H1 (cell line): ENCODE data around the gene ASPN. TPM values are rescaled to one million over a fixed set of nuclear protein-coding genes. Genes with fewer than 3 reads are reported as not detected.

Experiments used
- CTCF ChIA-PET: fragments of 300-600 bp; sonication (Branson Sonifier 250); formaldehyde crosslinking; loops from one replicate; lab custom pipeline; 2021; ENCODE audit not compliant: partially characterized antibody; lab: Charles Lee
- POLR2A ChIA-PET: fragments of 300-600 bp; sonication (Branson Sonifier 250); formaldehyde crosslinking; loops from one replicate; lab custom pipeline; 2021; ENCODE audit warnings: inconsistent platforms; ENCODE audit not compliant: partially characterized antibody; lab: Charles Lee
- DNase-seq, 2 experiments: peaks; one replicate each; pipeline versions ENCODE4 v3.0.0 to v3.0.0-alpha.2; 2010 to 2022; ENCODE audit warnings: low spot score in 2 of 2, low read depth in 1 of 2, mixed read lengths in 1 of 2
- FAIRE-seq: peaks from 2 replicates; lab custom pipeline; 2011; peaks lifted over from hg19 to GRCh38; lab: Jason Lieb, UNC
- H2AFZ ChIP-seq: 2 replicates; pipeline ENCODE4 v1.8.1; 2012; ENCODE audit warnings: low read length, inconsistent platforms
- H2AK5ac ChIP-seq: 2 replicates; pipeline ENCODE4 v1.6.1; 2013; ENCODE audit warnings: low read depth, low read length
- H2BK120ac ChIP-seq: replicated peaks from 2 replicates; pipeline ENCODE3; 2013; ENCODE audit warnings: low read depth, low read length, inconsistent platforms
- H2BK12ac ChIP-seq: 2 replicates; pipeline ENCODE4 v1.6.1; 2013; ENCODE audit warnings: low read depth, low read length
- H2BK15ac ChIP-seq: 2 replicates; pipeline ENCODE4 v1.6.1; 2013; ENCODE audit warnings: low read length
- H2BK20ac ChIP-seq: 2 replicates; pipeline ENCODE4 v1.6.1; 2013; ENCODE audit warnings: low read length
- H2BK5ac ChIP-seq: 2 replicates; pipeline ENCODE4 v1.6.1; 2013; ENCODE audit warnings: low read depth, low read length
- H3K14ac ChIP-seq: 2 replicates; pipeline ENCODE4 v1.6.1; 2013; ENCODE audit warnings: inconsistent platforms; ENCODE audit not compliant: insufficient read length
- H3K18ac ChIP-seq: 2 replicates; pipeline ENCODE4 v1.6.1; 2013; ENCODE audit warnings: low read length; ENCODE audit errors: extremely low read depth
- H3K23ac ChIP-seq: 2 replicates; pipeline ENCODE4 v1.6.1; 2013; ENCODE audit warnings: inconsistent platforms; ENCODE audit not compliant: insufficient read length
- H3K23me2 ChIP-seq: 2 replicates; pipeline ENCODE4 v1.6.1; 2013; ENCODE audit warnings: low read depth, low read length
- H3K27ac ChIP-seq: 2 replicates; pipeline ENCODE4 v1.6.1; 2011; ENCODE audit warnings: low read depth, low read length, inconsistent platforms
- H3K27me3 ChIP-seq, 4 experiments: replicated peaks in 1 of 4; 1 replicate in 1 of 4; 2 replicates in 3 of 4; pipeline versions ENCODE4 v1.6.1 to v1.8.1; 2011 to 2013; ENCODE audit warnings: low read length in 3 of 4, mild to moderate bottlenecking in 3 of 4, inconsistent platforms in 2 of 4, mixed read lengths in 2 of 4, moderate library complexity in 1 of 4; ENCODE audit not compliant: control insufficient read depth in 3 of 4, insufficient read depth in 3 of 4; ENCODE audit errors: extremely low read depth in 1 of 4
- H3K36me3 ChIP-seq, 4 experiments: 2 replicates each; pipeline versions ENCODE4 v1.6.1 to v1.8.1; 2011 to 2013; ENCODE audit warnings: mild to moderate bottlenecking in 4 of 4, low read length in 3 of 4, moderate library complexity in 2 of 4, control low read depth in 1 of 4, inconsistent platforms in 1 of 4; ENCODE audit not compliant: insufficient read depth in 4 of 4, control insufficient read depth in 2 of 4
- H3K4ac ChIP-seq: replicated peaks from 2 replicates; pipeline ENCODE3; 2013; ENCODE audit warnings: low read length, low read depth, mixed read lengths, inconsistent platforms; ENCODE audit not compliant: insufficient read length
- H3K4me1 ChIP-seq, 4 experiments: replicated peaks in 1 of 4; 1 replicate in 1 of 4; 2 replicates in 3 of 4; pipeline versions ENCODE4 v1.6.1 to v1.8.1; 2011 to 2013; ENCODE audit warnings: low read length in 3 of 4, inconsistent platforms in 2 of 4, mixed read lengths in 1 of 4; ENCODE audit not compliant: insufficient read depth in 4 of 4, control insufficient read depth in 3 of 4
- H3K4me2 ChIP-seq, 2 experiments: 2 replicates each; pipeline versions ENCODE4 v1.6.1 to v1.8.1; 2011 to 2013; ENCODE audit warnings: low read depth in 2 of 2, low read length in 2 of 2, control low read depth in 1 of 2, inconsistent platforms in 1 of 2, mild to moderate bottlenecking in 1 of 2; ENCODE audit not compliant: insufficient read depth in 1 of 2
- H3K4me3 ChIP-seq, 4 experiments: fragments of 200-600, 300-600 bp in 1 of 4; sonication (generic), shearing (Covaris generic), sonication (Bioruptor Twin) in 1 of 4; 2 replicates each; pipeline versions ENCODE4 v1.5.1 to v1.8.1; 2011 to 2016; ENCODE audit warnings: low read length in 4 of 4, low read depth in 3 of 4, control low read depth in 2 of 4, inconsistent platforms in 2 of 4, mild to moderate bottlenecking in 2 of 4, mixed read lengths in 1 of 4, moderate library complexity in 1 of 4; ENCODE audit not compliant: insufficient read depth in 2 of 4; ENCODE audit errors: extremely low read depth in 1 of 4
- H3K56ac ChIP-seq: replicated peaks from 2 replicates; pipeline ENCODE3; 2013; ENCODE audit warnings: low read depth, mild to moderate bottlenecking, mixed read lengths, low read length, inconsistent platforms; ENCODE audit not compliant: insufficient read length
- H3K79me1 ChIP-seq: 2 replicates; pipeline ENCODE4 v1.6.1; 2013; ENCODE audit warnings: low read depth, low read length, control low read depth
- H3K79me2 ChIP-seq, 2 experiments: 2 replicates each; pipeline versions ENCODE4 v1.6.1 to v1.8.1; 2012 to 2013; ENCODE audit warnings: low read length in 2 of 2, mild to moderate bottlenecking in 2 of 2, inconsistent platforms in 1 of 2; ENCODE audit not compliant: insufficient read depth in 2 of 2, control insufficient read depth in 1 of 2
- H3K9ac ChIP-seq, 4 experiments: replicated peaks in 1 of 4; 1 replicate in 1 of 4; 2 replicates in 3 of 4; pipeline versions ENCODE4 v1.6.1 to v1.8.1; 2011 to 2013; ENCODE audit warnings: low read depth in 3 of 4, low read length in 3 of 4, control low read depth in 2 of 4, mild to moderate bottlenecking in 2 of 4, moderate library complexity in 2 of 4, inconsistent platforms in 1 of 4; ENCODE audit errors: extremely low read depth in 1 of 4
- H3K9me3 ChIP-seq, 2 experiments: 2 replicates each; pipeline versions ENCODE4 v1.6.1 to v1.8.1; 2012 to 2013; ENCODE audit warnings: mild to moderate bottlenecking in 2 of 2, moderate library complexity in 2 of 2, control low read depth in 1 of 2, inconsistent platforms in 1 of 2, low read depth in 1 of 2, low read length in 1 of 2, mixed read lengths in 1 of 2; ENCODE audit not compliant: insufficient read depth in 2 of 2
- H4K20me1 ChIP-seq, 2 experiments: replicated peaks in 1 of 2; 2 replicates each; pipeline versions ENCODE3 to v1.8.1; 2011 to 2013; ENCODE audit warnings: inconsistent platforms in 2 of 2, low read length in 2 of 2, mild to moderate bottlenecking in 1 of 2; ENCODE audit not compliant: insufficient read depth in 2 of 2, control insufficient read depth in 1 of 2
- H4K5ac ChIP-seq: 2 replicates; pipeline ENCODE4 v1.6.1; 2013; ENCODE audit warnings: low read length, low read depth, mixed read lengths, inconsistent platforms; ENCODE audit not compliant: insufficient read length
- H4K8ac ChIP-seq: 2 replicates; pipeline ENCODE4 v1.8.0; 2013; ENCODE audit warnings: mild to moderate bottlenecking, moderate library complexity, low read length, inconsistent platforms; ENCODE audit not compliant: insufficient read depth; ENCODE audit errors: extremely low read depth
- H4K91ac ChIP-seq: replicated peaks from 2 replicates; pipeline ENCODE3; 2013; ENCODE audit warnings: low read length, mixed read lengths, inconsistent platforms; ENCODE audit not compliant: insufficient read length
- BACH1 ChIP-seq: IDR thresholded peaks from 2 replicates; pipeline ENCODE4 v1.6.1; 2012; ENCODE audit warnings: low read length, improper control_type of control experiment
- CTBP2 ChIP-seq: IDR thresholded peaks from 2 replicates; pipeline ENCODE4 v1.7.0; 2011; ENCODE audit warnings: borderline replicate concordance, mild to moderate bottlenecking, moderate library complexity, mixed read lengths, low read length; ENCODE audit not compliant: insufficient read depth, insufficient read length
- WGBS, 2 experiments: shearing (Covaris generic) in 1 of 2; methylation state at CpG; one replicate each; pipeline versions ENCODE4 v1.1.6 to v1.1.7; 2013 to 2015; ENCODE audit warnings: low lambda C conversion rate in 2 of 2, mixed read lengths in 2 of 2, inconsistent platforms in 1 of 2, low coverage in 1 of 2, missing lambda C conversion rate in 1 of 2; ENCODE audit not compliant: insufficient replicate concordance in 2 of 2, insufficient coverage in 1 of 2, insufficient read length in 1 of 2; ENCODE audit errors: extremely low coverage in 1 of 2, missing lambda C conversion rate in 1 of 2; 5-methylcytosine and 5-hydroxymethylcytosine counted together
- polyA plus RNA-seq, 7 experiments: library from polyadenylated mRNA; depleted of rRNA in 3 of 7; stranded (reverse) in 5 of 7; unstranded in 2 of 7; fragments of >200 nt in 5 of 7; fragments of 200-250 nt in 2 of 7; gene quantifications; 1 replicate in 5 of 7; 2 replicates in 1 of 7; 4 replicates in 1 of 7; pipeline versions ENCODE4 v1.2.1 to v1.2.3, GENCODE V29; 2011 to 2013; ENCODE audit warnings: missing spikeins in 2 of 7, mixed read lengths in 2 of 7
- total RNA-seq: library from RNA; stranded (reverse); fragmentation: NEBNext Ultra II Directional; extraction: Animal tissue kit (Norgen Biotek cat#: 25700); gene quantifications from 2 replicates; pipeline ENCODE4 v1.2.1, GENCODE V29; 2021

Gene ASPN
- total and polyA plus RNA-seq, 2 of the 8 experiments (the other 6 are each of a cell fraction or from before 2014, with no cell fraction given), result not detected

DNA sequence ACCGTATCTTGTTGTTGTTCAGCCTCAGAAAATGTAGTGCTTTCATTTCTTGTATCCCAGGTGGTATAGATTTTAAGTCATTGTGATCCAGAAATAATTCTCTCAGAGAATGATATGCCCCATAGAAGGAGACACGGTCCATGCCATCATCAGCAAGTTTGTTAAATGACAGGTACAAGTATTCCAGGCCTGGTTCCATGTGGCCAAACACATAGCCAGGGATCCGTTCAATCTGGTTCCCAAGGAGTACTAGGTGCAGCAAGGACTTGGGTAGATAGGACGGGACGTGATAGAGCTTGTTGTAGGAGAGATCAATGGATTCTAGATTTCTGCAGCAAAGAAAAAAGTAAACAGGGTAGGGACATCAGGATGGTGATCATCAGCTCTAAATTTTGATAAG is 18.4 kb upstream of the ASPN start:
- no peak overlapping the region for H4K91ac ChIP-seq
- H3K4me3 ChIP-seq, result no peak overlapping the region
- H4K5ac ChIP-seq, result no peak overlapping the region
- POLR2A ChIA-PET, result no interaction called here
- H3K23me2 ChIP-seq, result no peaks in the 10 kb centered on the region
- H2BK5ac ChIP-seq, result no peak overlapping the region
- H3K27ac ChIP-seq, result no peak overlapping the region
- no peak overlapping the region for H2BK20ac ChIP-seq
- H2AK5ac ChIP-seq, result no peak overlapping the region
- no peak overlapping the region for H3K9ac ChIP-seq
- no peak overlapping the region for H3K4me2 ChIP-seq
- no peaks in the 10 kb centered on the region for H3K36me3 ChIP-seq
- FAIRE-seq, result no peak
- DNase-seq, result no peak
- WGBS, 2 experiments, result 89% methylated on average over 5 of the region's 5 CpGs; no CpG with 5 or more reads in 1 of the 2 experiments
- no peak overlapping the region for H3K4ac ChIP-seq
- H2AFZ ChIP-seq, result no peak overlapping the region
- H2BK12ac ChIP-seq, result no peak overlapping the region
- TF ChIP-seq CTBP2, result no peak
- TF ChIP-seq BACH1, result no peak
- H3K14ac ChIP-seq, result no peak overlapping the region
- H2BK120ac ChIP-seq, result no peak overlapping the region
- no peak overlapping the region for H2BK15ac ChIP-seq
- H3K56ac ChIP-seq, result no peak overlapping the region
- CTCF ChIA-PET, result interaction anchor here (0.9 to 3.7 kb wide), 6 partner anchors 7 to 206 kb away, joined by 3 to 19 read pairs (median 8); no protein-coding TSS in a partner anchor
- peaks cover 0 to 3% (median 2%) of the 10 kb centered on the region in 4 experiments; a peak in 4 of 7 replicates for H3K4me1 ChIP-seq
- H3K27me3 ChIP-seq, result no peaks in the 10 kb centered on the region
- H3K79me2 ChIP-seq, result no peaks in the 10 kb centered on the region
- no peaks in the 10 kb centered on the region for H3K9me3 ChIP-seq
- H3K79me1 ChIP-seq, result no peaks in the 10 kb centered on the region
- H4K8ac ChIP-seq, result no peak overlapping the region
- no peak overlapping the region for H3K18ac ChIP-seq
- H3K23ac ChIP-seq, result no peak overlapping the region
- H4K20me1 ChIP-seq, result no peaks in the 10 kb centered on the region
